ENCODE results near the gene GABRG3. TPM values are rescaled to one million over a fixed set of nuclear protein-coding genes. Genes with fewer than 3 reads are reported as not detected.

The GABRG3 gene
- total RNA-seq, 1 experiment from 2014 or later: 0.15 TPM

GRCh38 chr15:27089233-27089586 is 118.2 kb downstream of the GABRG3 start:
- Histone ChIP-seq H3K79me2 (ENCODE audit: insufficient read depth, low read length) (no peaks in the 10 kb centered on the region), H3K23me2 (ENCODE audit: insufficient read length, low read depth, low read length, poor library complexity, severe bottlenecking) (no peaks in the 10 kb centered on the region), H2BK12ac (ENCODE audit: insufficient read length, low read depth, low read length) (no peak overlapping the region), H3T11ph (ENCODE audit: low read length) (no peak overlapping the region), H2BK5ac (ENCODE audit: insufficient read length, low read length) (no peak overlapping the region), H4K8ac (replicated peaks; ENCODE audit: insufficient read length, low read depth, low read length) (no peak overlapping the region), H3K27me3 (ENCODE audit: insufficient read depth, low read length) (no peaks in the 10 kb centered on the region), H3K79me1 (ENCODE audit: insufficient read depth, low read depth, low read length, poor library complexity, severe bottlenecking) (no peaks in the 10 kb centered on the region), H2AK5ac (ENCODE audit: insufficient read length, low read length) (no peak overlapping the region), H2AFZ (ENCODE audit: low read length) (no peak overlapping the region), H3K4me1 (ENCODE audit: insufficient read depth, low read length) (peaks cover 2% of the 10 kb centered on the region; the same call in 1 of the 2 replicates), H2BK20ac (ENCODE audit: low read depth, low read length, poor library complexity, severe bottlenecking) (no peak overlapping the region), H3K9me3 (ENCODE audit: control insufficient read depth, low read depth, low read length) (no peaks in the 10 kb centered on the region), H2BK15ac (ENCODE audit: low read depth, low read length) (no peak overlapping the region), H2BK120ac (ENCODE audit: low read depth, low read length, poor library complexity, severe bottlenecking) (no peak overlapping the region), H4K20me1 (ENCODE audit: control insufficient read depth, insufficient read depth, insufficient read length) (no peaks in the 10 kb centered on the region), H3K56ac (ENCODE audit: insufficient read length, low read depth, low read length) (no peak overlapping the region), H3K4me2 (ENCODE audit: insufficient read depth, insufficient read length, low read length) (no peak overlapping the region), H4K5ac (ENCODE audit: insufficient read length, low read depth, low read length) (no peak overlapping the region), H3K27ac (ENCODE audit: insufficient read length, low read depth, low read length) (no peak overlapping the region), H4K91ac (ENCODE audit: insufficient read length, low read depth, low read length) (no peak overlapping the region), H3K4ac (ENCODE audit: low read depth, low read length) (no peak overlapping the region), H3K14ac (ENCODE audit: insufficient read depth, low read length) (no peak overlapping the region), H3K18ac (ENCODE audit: insufficient read length, low read depth, low read length) (no peak overlapping the region), H3K23ac (ENCODE audit: insufficient read length, low read depth, low read length) (no peak overlapping the region), H3K9ac (ENCODE audit: extremely low read depth, insufficient read length, low read length) (no peak overlapping the region)
- WGBS (ENCODE audit: extremely low coverage, insufficient read length, low lambda C conversion rate): no CpG with 5 or more reads among the region's 8 CpGs
- Mint-ChIP-seq H3K9me3 (peaks cover 6 to 9% of the 10 kb centered on the region in 2 experiments; a peak in 3 of 5 replicates), H3K4me1 (peaks cover 18 to 21% of the 10 kb centered on the region in 2 experiments), H3K4me3 (no peak overlapping the region), H3K36me3 (ENCODE audit: insufficient read depth in 1 of 3, low read depth in 3 of 3) (peaks cover 0 to 10% (median 2%) of the 10 kb centered on the region in 3 experiments; a peak in 3 of 7 replicates), H3K27me3 (ENCODE audit: low read depth) (no peaks in the 10 kb centered on the region; the same call in 1 of the 2 replicates), H3K27ac (no peak overlapping the region)
- DNase-seq: no peak
- TF ChIP-seq CTCF (conservative IDR thresholded peaks at IDR 0.05): no peak
